GM19397 (cell line): ENCODE data around the gene GOLIM4.
A peak's percentile ranks its signal among the peaks of the same experiment; 100 is the strongest.
"Not testable (repeated sequence)": the region's sequence is repeated elsewhere in the genome, so short reads cannot be mapped to it uniquely, and the experiment has no call there.

ENCODE experiments used
- ATAC-seq: cut with Tn5 transposase; IDR thresholded peaks from one replicate; pipeline ENCODE4 v1.9.1; 2021; ENCODE audit warnings: mild to moderate bottlenecking, moderate library complexity; ENCODE audit not compliant: unreplicated experiment

The GOLIM4 gene

DNA sequence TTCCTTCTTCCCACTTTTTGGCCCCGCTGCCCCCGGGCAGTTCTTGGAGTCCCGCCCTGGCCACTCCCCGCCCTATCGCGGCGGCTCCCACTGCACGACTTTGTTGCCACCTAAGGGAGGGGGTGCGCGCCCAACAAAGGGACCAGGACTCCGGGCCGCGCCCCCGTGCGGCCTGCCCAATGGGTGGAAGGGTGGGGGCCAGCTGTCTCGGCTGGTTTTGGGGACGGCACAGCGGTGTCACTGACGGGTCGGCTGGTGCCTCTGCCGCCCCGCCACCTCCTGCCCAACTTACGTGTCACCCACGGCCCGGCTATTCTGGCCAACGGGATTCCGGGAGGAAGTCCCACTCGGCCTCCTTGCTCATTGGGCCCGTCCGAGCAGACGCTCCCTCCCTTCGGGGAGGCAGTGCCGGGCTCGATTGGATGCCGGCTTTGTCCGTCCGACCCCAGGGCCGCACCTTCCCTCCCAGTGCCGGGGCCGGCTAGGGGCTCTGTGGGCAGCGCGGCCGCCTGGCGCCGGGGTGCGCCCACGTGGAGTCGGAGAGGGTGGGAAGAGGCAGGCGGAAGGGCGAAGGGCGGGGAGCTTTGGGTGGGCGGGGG is at the start of gene GOLIM4:
Gene GOLIM4, minus strand, starts transcription at position 314 of the 599 bp plus-strand sequence. CDS start 639 bp downstream, outside the sequence.
- peak; percentile 84 for ATAC-seq

GRCh38 chr3:168141405-168141998 is 45.8 kb upstream of the GOLIM4 start:
- ATAC-seq: no peak

DNA sequence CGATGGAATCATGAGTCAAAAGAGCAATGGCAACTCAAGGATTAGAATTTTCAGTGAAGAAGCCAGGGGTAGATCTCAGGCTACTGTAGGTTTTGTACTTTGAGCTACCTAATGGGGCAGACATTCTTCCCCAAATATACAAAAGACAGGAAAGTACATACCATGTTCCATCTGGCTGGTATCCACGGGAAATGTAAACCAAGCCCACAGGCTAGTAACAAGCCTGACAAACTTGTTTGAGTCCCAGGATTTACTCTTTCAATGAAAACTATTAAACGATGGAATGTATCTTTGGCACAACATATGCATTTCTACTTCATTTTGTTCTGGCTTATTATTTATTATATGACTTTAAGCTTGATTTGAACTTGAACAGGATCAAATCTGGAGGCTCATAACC is 44.2 kb upstream of the GOLIM4 start:
- ATAC-seq: no peak

DNA sequence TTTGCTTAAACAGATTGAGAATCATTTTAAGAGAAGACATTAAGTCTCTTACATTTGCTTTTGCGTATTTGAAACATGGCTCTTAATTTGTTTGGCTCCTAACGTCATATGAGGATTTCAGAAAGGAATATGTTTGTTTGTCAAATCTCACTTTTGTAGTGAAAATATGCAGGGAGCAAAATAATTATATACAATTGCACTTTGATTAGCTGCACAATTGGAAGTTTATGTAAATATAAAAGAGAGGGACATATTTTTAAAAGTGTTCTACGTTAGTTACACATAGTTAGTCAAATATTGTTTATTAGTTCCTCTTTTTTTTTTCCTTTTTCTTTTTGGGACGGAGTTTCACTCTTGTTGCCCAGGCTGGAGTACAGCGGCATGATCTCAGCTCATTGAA is 42.7 kb upstream of the GOLIM4 start:
- ATAC-seq: no peak

DNA sequence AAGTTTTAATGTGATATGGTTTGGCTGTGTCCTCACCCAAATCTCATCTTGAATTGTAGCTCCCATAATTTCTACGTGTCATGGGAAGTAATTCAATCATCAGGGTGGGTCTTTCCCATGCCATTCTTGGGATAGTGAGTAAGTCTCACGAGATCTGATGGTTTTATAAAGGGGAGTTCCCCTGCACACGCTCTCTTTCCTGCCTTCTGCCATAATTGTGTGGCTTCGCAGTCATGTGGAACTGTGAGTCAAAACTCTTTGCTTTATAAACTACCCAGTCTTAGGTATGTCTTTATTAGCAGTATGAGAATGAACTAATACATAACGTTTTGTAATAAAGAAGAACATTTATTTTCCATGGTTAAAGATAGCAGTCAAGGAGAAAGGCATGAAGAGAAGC is 39.2 kb upstream of the GOLIM4 start:
- ATAC-seq: no peak

- not testable (repeated sequence) for ATAC-seq
Measured at GRCh38 chr3:168130250-168130649, 34.5 kb upstream of the GOLIM4 start.

DNA sequence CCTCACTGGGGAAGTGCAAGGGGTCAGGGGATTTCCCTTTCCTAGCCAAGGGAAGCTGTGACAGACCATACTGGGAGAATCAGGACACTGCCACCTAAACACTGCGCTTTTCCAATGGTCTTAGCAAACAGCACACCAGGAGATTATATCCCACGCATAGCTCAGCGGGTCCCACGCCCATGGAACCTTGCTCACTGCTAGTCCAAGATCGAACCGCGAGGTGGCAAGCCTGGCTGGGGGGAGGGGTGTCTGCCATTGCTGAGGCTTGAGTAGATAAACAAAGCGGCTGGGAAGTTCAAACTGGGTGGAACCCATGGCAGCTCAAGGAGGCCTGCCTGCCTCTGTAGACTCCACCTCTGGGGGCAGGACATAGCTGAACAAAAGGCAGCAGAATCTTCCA is 32.7 kb upstream of the GOLIM4 start:
- ATAC-seq: not testable (repeated sequence)

- no peak for ATAC-seq
Measured at GRCh38 chr3:168127466-168127865, 31.7 kb upstream of the GOLIM4 start.

DNA sequence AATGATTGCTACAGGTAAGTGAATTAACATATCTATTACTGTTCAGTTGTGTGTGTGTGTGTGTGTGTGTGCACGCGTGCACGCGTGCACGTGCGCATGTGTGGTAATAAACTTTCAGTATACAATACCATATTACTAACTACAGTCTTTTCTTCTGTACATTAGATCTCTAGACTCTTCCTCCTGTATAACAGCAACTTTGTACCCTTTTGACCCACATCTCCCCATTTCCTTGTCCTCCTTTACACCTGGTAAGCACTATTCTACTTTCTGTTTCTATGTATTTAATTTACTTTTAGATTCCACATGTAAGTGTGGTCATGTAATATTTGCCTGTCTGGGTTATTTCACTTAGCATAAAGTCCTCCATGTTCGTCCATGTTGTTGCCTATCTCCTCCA is 29.1 kb upstream of the GOLIM4 start:
- no peak for ATAC-seq

DNA sequence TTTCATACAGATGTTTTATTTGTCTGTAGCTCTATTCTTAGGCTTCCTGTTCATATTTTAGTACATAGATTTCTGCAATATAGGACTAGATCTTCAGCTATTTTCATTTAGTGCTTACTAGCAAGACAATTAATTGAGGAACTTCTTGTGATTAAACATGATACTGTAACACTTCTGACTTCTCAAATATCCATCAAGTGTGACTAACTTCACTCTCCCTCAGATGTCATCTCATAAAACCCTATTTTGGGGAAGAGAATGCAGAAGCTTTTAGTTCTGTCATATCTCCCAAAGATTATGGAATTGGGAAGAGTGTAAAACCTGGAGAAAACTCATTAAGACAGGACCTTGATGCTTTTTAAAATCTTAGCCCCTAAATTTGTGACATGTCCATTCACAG is 28.6 kb upstream of the GOLIM4 start:
- no peak for ATAC-seq

- ATAC-seq: no peak
Measured at GRCh38 chr3:168123201-168124176, 27.8 kb upstream of the GOLIM4 start.

DNA sequence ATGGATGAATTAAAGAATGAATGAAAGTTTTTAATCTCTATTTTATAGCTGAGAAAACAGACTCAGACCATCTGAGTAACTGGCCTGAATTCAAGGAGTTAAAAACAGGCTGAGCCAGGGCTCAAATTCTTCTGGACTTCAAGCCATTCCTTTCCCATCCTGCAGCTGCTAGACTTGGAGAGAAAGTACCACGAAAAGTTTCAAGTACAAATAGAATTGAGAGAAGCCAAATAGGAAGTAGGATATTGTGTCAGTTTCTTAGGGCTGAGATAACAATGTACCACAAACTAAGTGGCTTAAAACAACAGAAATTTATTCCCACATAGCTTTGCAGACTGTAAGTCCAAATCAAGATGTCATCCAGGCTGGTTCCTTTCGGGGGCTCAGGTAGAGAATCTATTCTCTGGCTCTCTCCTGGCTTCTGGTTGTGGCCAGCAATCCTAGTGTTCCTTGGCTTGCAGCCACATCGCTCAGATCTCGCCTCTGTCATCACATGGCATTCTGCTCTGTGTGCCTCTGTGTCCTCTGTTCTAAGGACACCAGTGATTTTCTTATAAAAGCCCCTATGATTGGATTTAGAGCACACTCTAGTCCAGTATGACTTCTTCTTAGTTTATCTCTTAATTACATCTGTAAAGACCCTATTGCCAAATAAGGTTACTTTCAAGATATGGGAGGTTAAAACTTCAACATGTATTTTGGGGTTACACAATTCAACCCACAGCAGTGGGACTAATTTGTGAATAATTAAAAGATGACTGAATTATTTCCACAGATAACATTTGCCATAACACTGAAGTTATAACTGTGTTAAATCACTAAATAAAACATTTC is 25.7 kb upstream of the GOLIM4 start:
- no peak for ATAC-seq

- no peak for ATAC-seq
Measured at GRCh38 chr3:168117853-168118313, 22.2 kb upstream of the GOLIM4 start.

DNA sequence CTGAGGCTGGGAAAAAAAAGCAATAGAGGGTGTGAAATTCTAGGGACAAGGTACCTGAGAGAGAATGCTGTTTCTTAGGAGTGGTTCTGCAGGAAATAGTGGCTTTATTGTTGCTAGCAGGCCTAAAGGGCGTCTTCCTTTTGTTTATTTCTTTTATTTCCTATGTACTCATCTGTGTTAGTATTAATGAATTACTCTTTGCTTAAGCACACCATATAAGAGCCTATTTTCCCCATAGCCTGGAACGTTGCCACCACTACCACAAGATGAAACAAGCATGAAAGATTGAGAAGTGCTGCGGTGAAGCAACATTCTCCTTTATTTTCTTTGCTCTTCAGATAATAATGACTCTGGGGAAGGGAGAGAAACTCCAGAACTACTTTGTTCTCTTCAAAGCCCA is 21.3 kb upstream of the GOLIM4 start:
- no peak for ATAC-seq

- ATAC-seq: no peak
Measured at GRCh38 chr3:168116279-168116678, 20.6 kb upstream of the GOLIM4 start.

DNA sequence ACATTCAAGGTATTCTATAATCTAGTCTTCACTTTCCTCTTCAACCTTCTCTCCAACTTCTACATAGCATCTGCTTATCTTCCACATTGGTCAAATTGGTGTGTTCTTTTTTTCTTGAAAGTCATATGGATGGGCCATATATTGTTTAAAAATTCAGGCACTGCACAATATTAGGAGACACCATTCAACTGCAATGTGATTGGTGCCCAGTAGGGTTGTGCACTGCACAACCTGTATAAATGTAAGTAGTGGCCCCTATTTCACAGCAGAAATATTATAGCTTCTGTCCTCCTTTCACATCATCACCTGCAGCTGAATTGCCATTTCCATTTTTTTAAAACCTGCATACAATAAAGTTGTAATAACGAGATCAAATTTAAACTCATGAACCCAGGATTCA is 18.1 kb upstream of the GOLIM4 start:
- ATAC-seq: no peak

DNA sequence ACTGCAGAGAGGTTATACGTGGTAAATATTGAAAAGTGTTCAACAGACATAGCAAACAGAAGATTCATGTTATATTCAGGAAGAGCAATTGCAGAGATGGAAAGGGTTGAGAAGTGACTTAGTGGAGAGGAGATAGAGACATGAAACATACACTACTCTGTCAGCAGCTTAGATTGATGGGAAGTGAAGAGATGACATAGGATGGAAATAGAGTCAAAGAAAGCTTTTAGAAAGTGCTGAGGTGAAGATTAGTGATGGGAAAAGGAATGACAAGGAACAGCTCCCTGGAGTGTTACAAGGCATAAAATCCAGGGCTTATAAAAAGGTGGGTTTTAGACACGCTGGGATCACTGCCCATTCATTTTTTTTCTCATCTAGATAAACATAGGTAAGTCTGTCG is 17.2 kb upstream of the GOLIM4 start:
- ATAC-seq: no peak

DNA sequence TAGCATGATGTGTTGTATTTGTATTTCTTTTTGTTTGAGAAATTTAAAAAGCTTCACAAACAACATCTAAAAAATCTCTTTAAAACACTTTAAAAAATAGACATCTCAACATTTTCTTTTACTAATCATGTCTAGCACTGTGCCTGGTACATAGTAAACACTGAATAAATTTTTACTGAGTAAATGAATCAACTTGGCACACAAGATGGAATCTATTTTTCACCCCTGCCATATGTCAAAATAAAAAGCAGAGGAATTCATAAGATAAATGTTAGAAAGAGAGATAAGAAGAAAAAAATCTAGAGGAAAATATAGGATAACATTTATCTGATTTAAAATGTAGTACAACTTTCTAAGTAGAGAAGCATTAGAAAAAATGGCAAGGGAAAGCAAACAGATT is 8.6 kb upstream of the GOLIM4 start:
- no peak for ATAC-seq

DNA sequence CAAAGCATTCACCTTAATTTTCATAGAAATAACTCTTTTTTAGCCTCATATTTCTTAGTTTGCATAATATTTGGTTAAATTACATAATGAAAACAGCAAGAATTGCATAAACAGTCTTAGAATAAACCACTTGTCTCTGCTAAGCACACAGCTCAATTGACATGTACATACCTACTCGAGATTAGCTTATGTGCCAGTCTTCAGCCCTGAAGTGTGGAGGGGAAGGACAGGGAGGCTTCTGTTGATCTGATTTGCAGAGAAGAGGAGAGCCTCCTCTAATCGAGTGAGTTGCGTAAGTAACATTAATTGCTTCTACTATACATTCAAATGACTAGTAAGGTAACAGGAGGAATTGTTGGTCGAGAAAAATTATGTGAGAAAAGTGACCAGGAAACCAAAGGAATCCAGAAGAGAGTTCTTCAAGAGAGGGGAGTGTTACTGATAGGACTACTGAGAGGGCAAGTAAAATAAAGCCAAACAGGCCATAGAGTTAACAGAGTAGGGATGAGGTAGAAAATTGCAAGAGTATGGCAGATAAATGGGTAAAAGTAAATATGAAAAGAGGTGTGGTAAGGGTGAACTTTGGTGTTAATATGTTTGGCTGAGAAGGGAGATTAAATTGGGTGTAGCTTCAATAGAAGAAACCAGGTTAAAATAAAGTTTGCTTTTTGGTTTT is 7.1 kb upstream of the GOLIM4 start:
- ATAC-seq: no peak

DNA sequence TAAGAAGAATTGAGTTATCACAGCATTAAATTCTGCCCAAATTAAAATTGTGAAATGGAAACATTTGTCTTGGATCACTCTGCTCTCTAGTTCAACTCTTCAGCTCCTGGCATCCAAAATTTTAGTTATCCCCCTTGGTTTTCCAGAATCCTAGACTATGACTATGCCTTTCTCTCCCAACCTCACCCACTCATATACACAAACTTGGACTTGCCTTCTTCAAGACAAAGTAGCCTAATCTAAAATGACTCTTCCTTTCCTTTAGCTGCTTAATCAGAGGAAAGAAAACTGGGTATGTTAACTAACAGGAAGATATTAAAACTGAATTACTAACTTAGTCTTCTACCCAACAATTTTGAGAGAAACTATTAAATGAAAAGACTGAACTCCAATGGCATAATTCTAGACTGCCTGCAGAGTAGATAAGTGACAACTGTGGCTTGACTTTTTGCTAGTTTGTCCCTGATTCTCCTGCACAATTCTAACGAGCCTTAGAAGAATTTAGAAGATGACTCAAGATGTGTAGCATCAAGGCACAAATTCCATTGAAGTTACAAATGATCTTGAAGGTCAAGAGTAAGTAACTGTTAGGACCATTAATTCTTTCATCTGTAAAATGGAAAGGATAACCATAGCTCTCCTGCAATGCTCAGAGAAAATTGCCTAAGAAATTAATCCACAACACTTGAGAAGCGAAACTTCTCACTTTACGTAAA is 5.2 kb upstream of the GOLIM4 start:
- no peak for ATAC-seq
